ENCODE data around the gene PNISR.

PNISR gene

DNA sequence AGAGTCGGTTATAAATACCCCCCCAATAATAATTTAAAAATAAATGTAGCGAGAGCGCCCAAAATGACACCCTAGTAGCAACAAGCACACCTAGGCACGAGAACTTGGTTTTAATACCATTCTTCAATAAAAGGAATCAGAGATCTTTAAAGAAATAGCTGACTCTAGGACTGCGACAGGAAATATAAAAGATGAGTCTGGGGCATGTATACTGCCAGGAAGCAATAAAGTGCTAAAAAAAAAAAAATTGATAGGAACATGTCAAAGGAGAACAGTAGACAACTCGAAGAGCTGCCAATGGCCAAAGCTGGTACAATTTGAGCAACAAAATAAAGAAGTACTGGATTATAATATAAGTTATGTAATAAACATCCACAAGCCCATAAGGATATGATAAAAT is 2.2 kb downstream of the PNISR start:
- TF ChIP-seq, protein P1, sequence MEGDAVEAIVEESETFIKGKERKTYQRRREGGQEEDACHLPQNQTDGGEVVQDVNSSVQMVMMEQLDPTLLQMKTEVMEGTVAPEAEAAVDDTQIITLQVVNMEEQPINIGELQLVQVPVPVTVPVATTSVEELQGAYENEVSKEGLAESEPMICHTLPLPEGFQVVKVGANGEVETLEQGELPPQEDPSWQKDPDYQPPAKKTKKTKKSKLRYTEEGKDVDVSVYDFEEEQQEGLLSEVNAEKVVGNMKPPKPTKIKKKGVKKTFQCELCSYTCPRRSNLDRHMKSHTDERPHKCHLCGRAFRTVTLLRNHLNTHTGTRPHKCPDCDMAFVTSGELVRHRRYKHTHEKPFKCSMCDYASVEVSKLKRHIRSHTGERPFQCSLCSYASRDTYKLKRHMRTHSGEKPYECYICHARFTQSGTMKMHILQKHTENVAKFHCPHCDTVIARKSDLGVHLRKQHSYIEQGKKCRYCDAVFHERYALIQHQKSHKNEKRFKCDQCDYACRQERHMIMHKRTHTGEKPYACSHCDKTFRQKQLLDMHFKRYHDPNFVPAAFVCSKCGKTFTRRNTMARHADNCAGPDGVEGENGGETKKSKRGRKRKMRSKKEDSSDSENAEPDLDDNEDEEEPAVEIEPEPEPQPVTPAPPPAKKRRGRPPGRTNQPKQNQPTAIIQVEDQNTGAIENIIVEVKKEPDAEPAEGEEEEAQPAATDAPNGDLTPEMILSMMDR (conservative IDR thresholded peaks at IDR 0.05) = no peak
- H3K27ac ChIP-seq = peak overlapping the region; percentile 99

DNA sequence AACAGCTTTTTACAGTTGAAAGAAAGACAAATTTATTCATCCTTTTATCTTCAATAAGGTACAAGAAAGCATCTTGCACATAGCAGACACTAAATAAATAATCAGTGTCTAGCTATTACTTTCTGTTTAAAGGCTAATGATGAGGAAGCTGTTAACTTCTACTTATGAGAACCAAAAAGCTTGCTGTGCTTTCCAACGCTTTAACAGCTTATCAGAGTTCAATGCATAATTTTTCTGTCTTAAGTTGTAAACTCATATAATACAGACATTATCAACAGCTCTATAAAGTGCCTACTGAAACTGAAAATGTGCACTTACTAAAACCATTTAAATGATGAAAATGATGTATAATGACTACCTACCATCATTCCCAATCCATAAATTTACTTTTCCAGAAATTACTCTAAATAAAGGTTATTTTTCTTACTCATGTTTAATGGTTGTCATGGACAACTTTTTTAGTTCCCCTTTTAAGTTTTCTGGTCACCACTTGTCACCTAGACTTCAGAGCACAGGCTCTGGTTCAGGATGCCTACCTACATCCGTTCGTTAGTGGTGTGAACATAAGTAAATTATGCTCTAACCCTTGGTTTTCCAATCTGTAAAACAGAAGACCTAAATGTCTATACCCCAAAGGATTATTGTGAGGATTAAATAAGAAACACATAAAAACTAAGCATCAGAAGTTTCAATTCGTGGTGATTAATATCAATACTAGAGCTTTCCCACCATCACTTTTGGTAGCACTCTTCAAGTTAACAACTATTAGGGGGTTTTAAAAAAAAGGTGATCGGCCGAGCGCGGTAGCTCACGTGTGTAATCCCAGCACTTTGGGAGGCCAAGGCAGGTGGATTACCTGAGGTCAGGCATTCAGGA is 8.0 kb downstream of the PNISR start:
- H3K27ac ChIP-seq = no peak overlapping the region
- TF ChIP-seq, protein P1 (conservative IDR thresholded peaks at IDR 0.05) = no peak

DNA sequence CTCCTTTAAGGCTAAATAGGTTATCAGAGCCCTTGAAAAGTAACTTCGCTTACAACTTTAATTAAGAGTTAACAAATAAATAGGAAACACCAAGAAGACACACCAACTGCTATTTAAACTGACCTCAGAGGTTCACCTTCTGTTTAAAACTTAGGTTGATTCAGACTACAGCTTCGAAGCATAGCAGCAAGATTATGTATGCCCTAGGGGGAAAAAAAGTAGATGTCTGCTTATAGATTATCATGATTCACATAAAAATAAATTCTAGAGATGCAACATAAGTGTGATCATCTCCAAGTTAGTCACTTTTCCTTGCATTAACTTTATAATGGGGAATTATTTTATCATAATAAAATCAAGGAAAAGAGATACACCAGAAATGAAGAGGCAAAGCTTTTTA is 8.9 kb downstream of the PNISR start:
- TF ChIP-seq, protein P1 (conservative IDR thresholded peaks at IDR 0.05) = no peak
- no peak overlapping the region for H3K27ac ChIP-seq

DNA sequence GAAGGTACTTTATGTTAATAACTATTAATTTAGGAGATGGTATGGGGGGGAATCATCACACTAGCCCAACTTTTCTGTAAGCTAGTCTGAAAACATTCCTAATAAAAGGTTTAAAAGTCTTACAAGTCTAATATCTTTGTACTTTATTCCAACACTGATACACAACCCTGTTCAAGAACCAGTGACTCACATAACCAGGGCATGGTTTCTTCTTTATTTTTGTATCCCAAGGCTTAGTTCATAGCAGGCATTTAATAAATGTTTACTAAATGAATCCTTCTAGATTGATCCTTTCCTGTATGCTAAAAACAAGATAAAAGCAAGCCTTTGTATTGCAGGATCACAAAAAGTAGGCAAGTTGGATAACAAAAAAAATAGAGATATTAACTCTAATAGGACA is 9.7 kb downstream of the PNISR start:
- no peak overlapping the region for H3K27ac ChIP-seq
- TF ChIP-seq, protein P1 (conservative IDR thresholded peaks at IDR 0.05) = no peak

DNA sequence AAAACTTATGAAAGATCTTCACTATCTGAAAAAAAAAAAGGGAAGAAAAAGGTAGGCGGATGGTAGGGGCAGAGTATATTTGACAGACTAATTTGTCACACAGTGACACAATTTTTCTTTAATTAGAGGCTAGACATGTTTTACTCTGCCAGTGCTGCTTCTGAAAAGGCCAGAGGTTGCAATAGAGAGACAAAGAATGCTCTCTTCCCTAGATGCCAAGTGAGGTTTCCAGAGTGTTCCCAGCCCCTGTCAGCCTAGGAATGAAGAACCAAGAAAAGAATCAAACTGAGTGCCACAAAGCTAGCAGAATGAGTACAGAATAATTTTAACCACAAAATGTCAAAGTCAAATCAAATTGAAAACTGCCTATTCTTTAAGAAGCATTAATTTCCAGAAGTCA is 13.0 kb downstream of the PNISR start:
- no peak overlapping the region for H3K27ac ChIP-seq
- TF ChIP-seq, protein P1 (conservative IDR thresholded peaks at IDR 0.05) = no peak

DNA sequence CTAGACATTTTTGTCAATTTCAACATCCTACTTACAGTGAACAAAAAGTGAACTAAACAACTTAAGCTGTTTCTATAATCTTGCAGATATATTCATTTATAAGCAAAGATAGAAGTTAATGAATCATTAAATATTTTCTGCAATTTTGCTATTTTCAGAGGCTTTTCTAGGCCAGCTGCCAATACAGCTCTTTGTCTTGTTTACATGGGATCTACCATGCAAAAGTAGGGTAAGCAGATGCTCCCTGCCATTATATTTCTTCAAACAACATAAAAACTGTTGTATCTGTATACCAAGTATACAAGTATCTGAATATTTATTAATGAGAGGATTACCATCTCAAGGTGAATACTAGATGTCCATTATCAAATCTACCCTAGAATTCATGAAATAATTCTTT is 15.4 kb downstream of the PNISR start:
- H3K27ac ChIP-seq = no peak overlapping the region
- TF ChIP-seq, protein P1 (conservative IDR thresholded peaks at IDR 0.05) = no peak

DNA sequence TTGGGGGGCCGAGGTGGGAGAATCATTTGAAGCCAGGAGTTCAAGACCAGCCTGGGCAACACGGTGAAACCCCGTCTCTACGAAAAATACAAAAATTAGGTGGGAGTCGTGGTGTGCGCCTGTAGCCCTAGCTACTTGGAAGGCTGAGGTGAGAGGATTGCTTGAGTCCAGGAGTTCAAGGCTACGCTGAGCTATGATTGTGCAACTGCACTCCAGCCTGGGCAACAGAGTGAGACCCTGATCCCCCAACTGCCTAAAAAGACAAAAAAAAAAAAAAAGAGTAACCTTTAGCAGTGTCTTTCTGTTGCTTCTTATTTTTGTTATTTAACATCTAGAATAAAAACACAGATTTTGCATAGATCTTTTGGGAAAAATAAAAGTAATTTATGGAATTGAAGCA is 18.0 kb downstream of the PNISR start:
- TF ChIP-seq, protein P1 (conservative IDR thresholded peaks at IDR 0.05) = no peak
- H3K27ac ChIP-seq = no peak overlapping the region
